ENCODE measurements around the gene TRMT6. TPM values are rescaled to one million over a fixed set of nuclear protein-coding genes. Genes with fewer than 3 reads are reported as not detected.

TRMT6 gene
- total RNA-seq, 4 donors from 2014 or later: 4.9 to 13.6 (median 8.6) TPM

DNA sequence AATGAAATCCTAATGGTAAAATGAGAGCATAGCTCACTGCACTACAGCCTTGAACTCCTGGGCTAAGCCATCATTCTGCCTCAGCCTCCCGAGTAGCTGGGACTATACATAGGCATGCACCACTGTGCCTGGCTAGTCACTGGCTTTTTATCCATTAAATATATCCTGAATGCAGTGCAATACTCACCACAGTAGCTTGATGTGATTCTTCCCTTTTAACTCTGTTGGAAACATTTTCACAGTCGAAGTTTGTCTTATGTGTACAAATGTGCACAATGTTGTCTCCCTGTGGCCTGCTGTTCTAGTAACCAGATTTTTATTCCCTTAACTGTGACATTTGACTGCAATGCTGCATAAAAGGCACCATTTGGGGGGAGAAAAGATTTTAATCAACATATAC is 56.7 kb downstream of the TRMT6 start:
- 83 to 90% methylated on average over 2 of the region's 2 CpGs for WGBS, 2 donors
- H3K36me3 ChIP-seq: no peaks in the 10 kb centered on the region
- H3K9me3 ChIP-seq: no peaks in the 10 kb centered on the region
- no peaks in the 10 kb centered on the region for H3K4me1 ChIP-seq
- DNase-seq (ENCODE audit: low spot score in 2 of 2): no peak
- no peak overlapping the region for H3K4me3 ChIP-seq
- no peak overlapping the region for H3K27ac ChIP-seq
- H3K27me3 ChIP-seq: no peaks in the 10 kb centered on the region
- no peak for TF ChIP-seq POLR2A (IDR thresholded peaks at IDR 0.05)
- TF ChIP-seq EP300 (IDR thresholded peaks at IDR 0.05): no peak
- TF ChIP-seq CTCF (IDR thresholded peaks at IDR 0.05): no peak

GRCh38 chr20:5893052-5893451 is 57.3 kb downstream of the TRMT6 start:
- Histone ChIP-seq H3K27ac (no peak overlapping the region), H3K9me3 (no peaks in the 10 kb centered on the region), H3K4me3 (no peak overlapping the region), H3K27me3 (no peaks in the 10 kb centered on the region), H3K36me3 (no peaks in the 10 kb centered on the region), H3K4me1 (no peaks in the 10 kb centered on the region)
- no peak for DNase-seq (ENCODE audit: low spot score in 2 of 2)
- TF ChIP-seq CTCF (IDR thresholded peaks at IDR 0.05) (no peak), EP300 (IDR thresholded peaks at IDR 0.05) (no peak), POLR2A (IDR thresholded peaks at IDR 0.05) (no peak)
- WGBS, 2 donors: 61% methylated on average over 3 of the region's 3 CpGs

GRCh38 chr20:5890773-5891441 is 59.4 kb downstream of the TRMT6 start:
- Histone ChIP-seq H3K27ac (no peak overlapping the region), H3K27me3 (no peaks in the 10 kb centered on the region), H3K4me1 (no peaks in the 10 kb centered on the region), H3K9me3 (no peaks in the 10 kb centered on the region), H3K4me3 (no peak overlapping the region), H3K36me3 (no peaks in the 10 kb centered on the region)
- no peak for DNase-seq (ENCODE audit: low spot score in 2 of 2)
- TF ChIP-seq CTCF (IDR thresholded peaks at IDR 0.05) (no peak), EP300 (IDR thresholded peaks at IDR 0.05) (no peak), POLR2A (IDR thresholded peaks at IDR 0.05) (no peak)
- WGBS, 2 donors: 73 to 82% methylated on average over 10 of the region's 10 CpGs

- Histone ChIP-seq H3K27ac (no peak overlapping the region), H3K9me3 (no peaks in the 10 kb centered on the region), H3K4me1 (no peaks in the 10 kb centered on the region), H3K27me3 (no peaks in the 10 kb centered on the region), H3K4me3 (no peak overlapping the region), H3K36me3 (no peaks in the 10 kb centered on the region)
- no peak for DNase-seq (ENCODE audit: low spot score in 2 of 2)
- WGBS, 2 donors: 38 to 69% methylated on average over 1 of the region's 1 CpG
- no peak for TF ChIP-seq EP300 (IDR thresholded peaks at IDR 0.05)
- no peak for TF ChIP-seq CTCF (IDR thresholded peaks at IDR 0.05)
- TF ChIP-seq POLR2A (IDR thresholded peaks at IDR 0.05): no peak
Observed at GRCh38 chr20:5888041-5888440, 62.3 kb downstream of the TRMT6 start.

- no peak for TF ChIP-seq EP300 (IDR thresholded peaks at IDR 0.05)
- TF ChIP-seq POLR2A (IDR thresholded peaks at IDR 0.05): no peak
- TF ChIP-seq CTCF (IDR thresholded peaks at IDR 0.05): no peak
- H3K9me3 ChIP-seq: no peaks in the 10 kb centered on the region
- H3K27ac ChIP-seq: no peak overlapping the region
- no peak for DNase-seq (ENCODE audit: low spot score in 2 of 2)
- no peak overlapping the region for H3K4me3 ChIP-seq
- no peaks in the 10 kb centered on the region for H3K4me1 ChIP-seq
- WGBS, 2 donors: 79 to 83% methylated on average over 5 of the region's 5 CpGs
- no peaks in the 10 kb centered on the region for H3K27me3 ChIP-seq
- no peaks in the 10 kb centered on the region for H3K36me3 ChIP-seq
Observed at GRCh38 chr20:5887386-5887785, 62.9 kb downstream of the TRMT6 start.

Small RNA genes lying within 50 kb of the gene (small RNA-seq; reads per million reads assigned to genes)
- gene RF00019: not detected
- not detected for gene RNU1-55P

Other genes with a start within 250 kb of the TRMT6 start
- gene SHLD1, start 200.1 kb downstream of the TRMT6 start, total RNA-seq: 1 to 10 TPM; 2.9 to 5.9 (median 4.0) TPM
- gene CHGB, start 39.0 kb downstream of the TRMT6 start, total RNA-seq: 1 to 10 TPM in 1 of 4 donors, under 1 TPM in 2, not detected in 1; 0.39 to 1.1 (median 0.42) TPM
- 1 to 10 TPM; 2.9 to 5.1 (median 3.4) TPM for gene MCM8, start 119 bp upstream of the TRMT6 start, total RNA-seq
- gene CRLS1, start 55.6 kb upstream of the TRMT6 start, total RNA-seq: 10 to 100 TPM; 38.7 to 73.5 (median 57.3) TPM
- not detected for gene LRRN4, start 103.5 kb upstream of the TRMT6 start, total RNA-seq
- gene FERMT1, start 172.5 kb upstream of the TRMT6 start, total RNA-seq: 1 to 10 TPM in 2 of 4 donors, under 1 TPM in 2; 0.78 to 3.5 (median 1.2) TPM